ENCODE results near the gene IFNA13. TPM values are rescaled to one million over a fixed set of nuclear protein-coding genes. Genes with fewer than 3 reads are reported as not detected.

Gene IFNA13
- not detected in 2 replicates for total RNA-seq

GRCh38 chr9:21367957-21368356, at the start of gene IFNA13:
Gene IFNA13 (minus strand): TSS chr9:21368057. CDS start chr9:21368010, 47 bp downstream.

GRCh38 chr9:21408817-21409216, 41.0 kb upstream of the IFNA13 start, which contains the start of gene IFNA8:
Gene IFNA8 (plus strand): TSS chr9:21409117. CDS start chr9:21409177, 60 bp downstream.

DNA sequence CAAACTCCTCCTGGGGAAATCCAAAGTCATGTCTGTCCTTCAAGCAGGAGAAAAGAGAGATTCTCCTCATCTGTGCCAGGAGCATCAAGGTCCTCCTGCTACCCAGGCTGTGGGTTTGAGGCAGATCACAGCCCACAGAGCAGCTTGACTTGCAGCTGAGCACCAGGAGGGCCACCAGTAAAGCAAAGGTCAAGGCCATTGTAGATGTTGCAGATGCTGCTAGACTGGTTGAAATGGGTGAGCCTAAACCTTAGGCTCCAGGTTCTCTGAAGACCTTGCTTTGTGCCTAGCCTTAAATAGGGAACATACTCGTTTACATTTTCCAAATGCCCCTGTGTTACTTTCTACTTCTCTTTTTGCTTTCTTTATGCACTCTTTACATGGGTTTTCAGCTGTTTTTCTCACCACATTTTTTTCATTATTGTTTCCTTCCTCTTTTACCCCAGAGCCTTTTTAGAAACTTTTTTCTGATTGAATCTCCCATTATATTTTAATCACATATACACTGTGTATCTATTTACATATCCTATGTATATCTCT, 17.3 kb upstream of the IFNA13 start, which contains the start of gene IFNA2:
TSS of gene IFNA2 (minus strand) at position 268 of the 540 bp plus-strand sequence. CDS start at position 199, 69 bp downstream.

DNA sequence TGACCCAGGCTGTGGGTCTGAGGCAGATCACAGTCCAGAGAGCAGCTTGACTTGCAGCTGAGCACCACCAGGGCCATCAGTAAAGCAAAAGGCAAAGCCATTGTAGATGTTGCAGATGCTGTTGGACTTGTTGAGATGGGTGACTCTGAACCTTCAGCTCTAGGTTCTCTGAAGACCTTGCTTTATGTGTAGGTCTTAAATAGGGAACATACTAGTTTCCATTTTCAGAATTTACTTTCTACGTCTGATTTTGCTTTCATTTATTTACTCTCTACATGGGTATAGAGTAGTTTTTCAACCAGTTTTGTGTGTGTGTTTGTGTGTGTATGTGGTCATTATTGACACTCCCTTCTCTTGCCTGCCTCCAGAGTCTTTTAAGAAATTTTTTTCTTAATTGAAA, 17.1 kb downstream of the IFNA13 start, which contains the start of gene IFNA6:
TSS of gene IFNA6 (minus strand) at position 101 of the 400 bp plus-strand sequence. CDS start at position 101, 0 bp downstream.

DNA sequence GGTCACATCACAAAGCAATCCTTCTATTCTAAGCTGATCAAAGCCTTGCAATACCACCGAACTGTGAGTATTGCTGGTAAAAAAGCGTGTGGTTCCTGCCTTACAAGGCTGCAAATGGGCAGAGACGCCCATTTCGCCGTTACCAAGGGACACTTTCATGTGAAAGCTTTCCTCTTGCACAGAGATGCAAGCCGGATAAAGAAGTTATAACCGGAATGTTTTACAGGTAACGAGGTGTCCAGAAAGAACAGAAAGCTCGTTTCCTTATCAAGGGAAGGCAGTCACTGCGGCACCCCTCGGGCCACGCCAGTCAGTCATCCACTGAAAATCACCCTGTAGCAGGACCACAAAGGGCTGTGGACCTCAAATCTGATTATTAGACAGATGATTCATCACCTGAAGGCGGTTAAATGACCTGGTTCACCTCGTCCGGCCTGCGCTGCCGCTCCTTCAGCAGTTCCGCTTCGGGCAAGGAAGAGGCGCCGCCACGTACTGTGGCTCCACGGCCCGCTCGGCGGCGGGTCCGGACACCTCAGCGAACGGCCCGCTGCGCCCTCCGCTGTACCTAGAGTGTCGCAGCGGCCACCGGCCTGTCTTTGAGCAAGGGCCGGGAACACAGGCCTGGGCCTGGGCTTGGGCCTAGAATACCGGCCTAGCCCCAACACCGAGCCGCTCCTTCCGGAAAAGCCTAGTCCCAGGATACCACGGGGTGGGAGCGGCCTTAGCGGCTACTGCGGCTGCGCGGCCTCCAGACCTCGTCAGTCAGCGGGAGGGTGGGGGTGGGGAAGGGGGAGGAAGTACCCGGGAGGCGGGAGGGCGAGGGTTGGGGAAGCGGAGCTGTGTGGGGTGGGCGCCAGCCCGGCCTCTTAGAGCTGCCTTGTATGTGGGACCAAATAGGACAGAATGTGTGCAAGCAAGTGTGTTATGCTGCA, 32.9 kb downstream of the IFNA13 start, which contains the start of gene KLHL9:
TSS of gene KLHL9 (minus strand) at position 704 of the 932 bp plus-strand sequence. CDS start at position 159, 545 bp downstream.

Other genes with a start within 250 kb of the IFNA13 start
- gene IFNW1, start 226.2 kb downstream of the IFNA13 start, total RNA-seq: not detected in 2 replicates
- not detected in 2 replicates for gene IFNA21, start 201.4 kb downstream of the IFNA13 start, total RNA-seq
- gene IFNA4, start 180.5 kb downstream of the IFNA13 start, total RNA-seq: not detected in 2 replicates
- gene IFNA7, start 165.9 kb downstream of the IFNA13 start, total RNA-seq: not detected in 2 replicates
- gene IFNA10, start 160.9 kb downstream of the IFNA13 start, total RNA-seq: not detected in 2 replicates
- gene IFNA16, start 150.7 kb downstream of the IFNA13 start, total RNA-seq: not detected in 2 replicates
- not detected in 2 replicates for gene IFNA17, start 139.8 kb downstream of the IFNA13 start, total RNA-seq
- not detected in 2 replicates for gene IFNA14, start 128.1 kb downstream of the IFNA13 start, total RNA-seq
- not detected in 2 replicates for gene IFNA5, start 62.7 kb downstream of the IFNA13 start, total RNA-seq
- gene KLHL9, start 32.7 kb downstream of the IFNA13 start, total RNA-seq: 22.5 and 29.8 TPM in 2 replicates
- gene IFNA6, start 17.2 kb downstream of the IFNA13 start, total RNA-seq: not detected in 2 replicates
- gene IFNA2, start 17.3 kb upstream of the IFNA13 start, total RNA-seq: not detected in 2 replicates
- gene IFNA8, start 41.1 kb upstream of the IFNA13 start, total RNA-seq: not detected in 2 replicates
- gene IFNA1, start 72.4 kb upstream of the IFNA13 start, total RNA-seq: not detected in 2 replicates
- not detected in 2 replicates for gene IFNE, start 114.3 kb upstream of the IFNA13 start, total RNA-seq

All from myometrial cell (primary cell).